NK-92 (cell line): ENCODE measurements around the gene PRDM15.

ENCODE experiments used
- DNase-seq: peaks from one replicate; lab custom pipeline; 2025; ENCODE audit not compliant: unreplicated experiment; lab: John Stamatoyannopoulos, UW

PRDM15 gene

DNA sequence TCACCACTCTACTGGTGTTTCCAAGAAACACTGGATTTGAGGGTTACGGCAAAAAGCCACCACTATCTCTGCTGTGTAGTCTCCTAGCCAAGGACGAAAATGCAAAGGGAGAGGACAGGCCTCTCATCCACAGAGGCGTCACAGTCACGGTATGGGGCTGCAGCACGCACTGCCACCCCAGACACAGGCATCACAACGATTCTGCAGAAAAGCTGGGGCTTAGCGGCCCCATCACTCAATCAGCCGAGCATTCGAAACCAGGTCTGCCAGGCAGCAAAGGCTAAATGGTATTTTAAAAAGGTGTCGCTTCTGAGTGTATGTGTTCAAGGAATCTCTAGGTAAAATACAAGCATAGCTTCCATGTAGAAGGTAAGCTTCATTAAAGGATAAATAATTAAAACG is 113.7 kb downstream of the PRDM15 start:
- DNase-seq: no peak

DNA sequence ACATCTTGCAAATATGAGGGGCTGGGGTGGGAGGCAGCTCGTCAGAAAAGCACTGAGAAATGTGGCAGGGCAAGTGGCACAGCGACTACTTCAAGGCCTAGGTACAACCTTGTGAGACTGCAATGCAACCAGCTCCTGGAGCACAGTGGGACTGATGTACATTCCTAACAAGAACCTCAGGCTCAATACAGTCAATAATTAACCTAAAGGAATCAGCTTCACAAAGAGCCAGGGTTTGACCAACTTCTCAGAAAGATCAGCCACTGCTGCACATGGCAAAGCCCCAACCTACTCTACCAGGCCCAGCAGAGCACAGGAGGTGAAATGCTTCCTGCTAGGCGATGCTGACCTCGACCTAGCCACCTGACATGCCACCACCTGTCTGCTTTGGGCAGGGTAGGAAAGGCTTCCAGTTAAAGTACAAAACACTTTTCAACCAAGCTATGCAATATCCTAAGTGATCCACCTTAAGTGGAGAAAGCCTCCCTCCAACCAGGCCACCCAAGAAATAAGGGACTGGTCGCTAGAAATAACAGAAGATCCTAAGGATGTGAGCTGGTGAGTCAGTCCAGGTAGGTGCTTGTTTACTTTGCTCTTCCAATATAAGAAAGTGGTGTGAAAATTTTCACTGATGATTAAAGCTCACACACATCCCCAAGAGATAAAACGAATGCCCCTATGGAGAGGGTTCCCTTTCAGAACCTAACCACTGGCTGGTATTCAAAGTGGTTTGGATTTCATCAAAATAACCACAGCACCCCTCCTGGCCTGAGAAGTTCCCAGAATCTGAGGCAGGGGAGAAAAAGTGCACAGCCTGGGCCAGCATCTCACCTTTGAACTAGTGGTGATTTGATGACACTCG is 114.4 kb downstream of the PRDM15 start:
- DNase-seq: no peak

DNA sequence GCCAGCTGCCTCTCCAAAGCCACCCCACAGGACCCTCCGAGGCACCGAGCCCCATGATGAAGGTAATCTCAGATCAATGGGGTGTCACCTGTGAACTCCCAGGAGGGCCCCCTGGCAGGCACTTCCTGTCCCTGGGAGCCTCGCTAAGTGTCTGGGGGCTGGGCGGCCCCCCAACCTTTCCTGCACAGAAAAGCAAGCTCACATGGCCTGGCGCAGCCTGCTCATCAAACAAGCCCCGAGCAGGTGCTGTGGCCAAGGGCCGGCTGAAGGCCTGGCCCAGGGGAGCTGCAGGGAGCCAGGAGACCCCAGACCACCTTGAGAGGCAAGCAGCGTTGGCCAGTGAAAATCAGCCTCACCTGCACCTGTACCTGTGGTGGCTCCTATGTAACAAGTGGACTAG is 115.1 kb downstream of the PRDM15 start:
- DNase-seq: no peak

DNA sequence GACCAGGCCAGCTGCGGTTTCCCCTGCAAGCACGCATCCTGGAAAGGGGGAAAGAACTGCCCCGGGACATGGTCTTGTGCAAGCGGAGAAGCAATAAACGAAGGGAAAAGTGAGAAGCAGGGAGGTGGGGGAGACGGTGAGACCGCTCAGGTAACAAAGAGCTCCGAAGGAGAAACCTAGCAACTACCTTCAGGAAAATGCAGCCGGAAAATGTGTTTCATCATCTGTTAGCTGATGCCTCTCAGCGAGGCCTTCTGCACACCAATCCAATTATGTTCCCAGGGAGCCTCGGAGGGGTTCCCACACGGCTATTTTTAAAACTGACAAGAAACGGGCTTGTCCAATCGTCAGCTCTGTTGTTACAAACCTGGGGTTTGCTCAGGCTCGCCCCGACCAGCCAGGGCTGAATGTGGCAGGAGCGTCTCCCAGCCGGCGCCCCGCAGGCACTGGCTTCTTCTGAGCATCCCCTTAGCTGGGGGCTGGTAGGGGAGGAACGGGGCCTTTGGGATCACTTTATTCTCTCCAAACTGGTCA is 115.7 kb downstream of the PRDM15 start:
- no peak for DNase-seq

DNA sequence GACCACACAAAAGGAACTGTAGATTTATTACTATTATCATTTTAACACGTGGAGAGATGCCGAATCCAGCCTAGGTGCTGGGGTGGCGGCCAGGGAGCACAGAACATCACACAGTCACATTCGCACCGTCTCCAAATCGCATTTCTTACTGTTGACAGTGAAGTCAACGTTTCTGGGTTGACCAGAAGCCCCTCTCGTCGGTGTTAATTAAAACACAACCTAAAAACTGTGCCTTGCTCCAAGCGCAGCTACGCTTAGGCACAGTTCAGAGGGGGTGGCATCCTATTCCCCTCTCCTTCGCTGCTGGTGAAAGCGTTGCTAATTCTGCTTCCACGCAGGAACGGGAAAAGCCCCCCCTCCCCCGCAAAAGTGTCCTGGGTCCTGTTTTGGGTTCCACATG is 116.4 kb downstream of the PRDM15 start:
- no peak for DNase-seq

DNA sequence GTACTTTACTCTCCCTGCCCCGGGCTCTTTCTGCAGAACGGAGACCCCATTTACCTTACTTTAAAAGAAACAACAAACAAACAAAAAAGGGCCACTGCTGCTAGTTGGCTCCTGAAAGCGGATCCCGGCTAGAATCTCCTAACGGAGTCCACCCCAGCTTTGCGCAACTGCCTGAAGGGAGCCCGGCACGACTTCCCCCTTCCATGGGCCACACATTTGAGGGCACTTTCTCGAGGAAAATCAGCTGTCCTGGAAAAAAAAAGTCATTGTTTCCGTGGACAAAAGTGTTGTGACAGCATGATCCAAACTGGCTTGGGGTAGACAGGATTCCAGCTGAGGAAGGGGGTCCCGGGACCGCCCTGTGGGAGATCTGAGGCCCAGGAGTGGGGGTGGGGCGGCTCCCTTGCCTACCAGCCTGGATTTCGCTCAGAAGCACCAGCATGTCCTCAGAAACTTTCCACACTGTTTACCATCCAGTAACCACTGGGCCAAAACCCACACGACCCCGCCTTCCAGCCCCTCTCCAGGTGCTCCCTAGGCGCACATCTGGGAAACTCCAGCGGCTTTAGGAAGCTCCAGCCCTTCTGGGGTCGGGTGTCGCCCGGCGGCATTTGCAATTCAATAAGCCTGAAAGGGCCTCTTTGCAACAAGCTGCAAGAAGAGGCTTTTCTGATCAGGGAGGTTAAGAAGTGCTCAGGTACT is 117.1 kb downstream of the PRDM15 start:
- DNase-seq: no peak

DNA sequence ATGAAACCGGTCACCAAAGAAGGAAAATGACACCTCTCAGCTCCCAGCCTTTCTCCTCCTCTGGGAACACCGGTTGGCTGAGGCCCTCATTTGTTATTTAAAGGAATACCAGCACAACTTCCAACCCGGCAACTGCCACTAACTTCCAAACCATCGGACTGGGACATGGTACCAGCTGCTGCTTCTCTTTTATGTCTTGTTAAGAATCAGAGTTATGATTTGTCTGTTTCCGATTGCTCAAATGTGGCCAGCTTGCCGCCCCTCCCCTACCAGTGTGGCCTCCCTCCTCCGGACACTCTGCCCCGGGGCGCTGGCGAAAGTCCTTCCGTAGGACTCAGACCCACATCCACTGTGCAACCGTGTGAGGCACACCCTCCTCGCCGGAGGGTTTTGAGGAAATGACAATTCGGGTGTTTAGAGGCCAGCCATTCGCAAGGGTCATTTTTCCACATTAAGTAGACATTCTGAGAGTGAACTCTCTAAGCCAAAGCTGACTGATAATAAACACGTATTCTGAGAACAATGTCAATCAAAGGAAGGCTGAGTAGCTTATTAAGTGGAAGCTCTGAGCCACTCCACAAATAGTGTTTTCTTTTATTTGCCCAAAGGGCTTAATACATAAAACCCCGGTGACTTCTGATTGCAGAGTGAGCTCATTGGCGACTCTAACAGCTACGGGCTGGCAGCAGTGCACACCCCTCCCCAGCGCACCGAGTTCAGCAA is 117.8 kb downstream of the PRDM15 start:
- DNase-seq: no peak

DNA sequence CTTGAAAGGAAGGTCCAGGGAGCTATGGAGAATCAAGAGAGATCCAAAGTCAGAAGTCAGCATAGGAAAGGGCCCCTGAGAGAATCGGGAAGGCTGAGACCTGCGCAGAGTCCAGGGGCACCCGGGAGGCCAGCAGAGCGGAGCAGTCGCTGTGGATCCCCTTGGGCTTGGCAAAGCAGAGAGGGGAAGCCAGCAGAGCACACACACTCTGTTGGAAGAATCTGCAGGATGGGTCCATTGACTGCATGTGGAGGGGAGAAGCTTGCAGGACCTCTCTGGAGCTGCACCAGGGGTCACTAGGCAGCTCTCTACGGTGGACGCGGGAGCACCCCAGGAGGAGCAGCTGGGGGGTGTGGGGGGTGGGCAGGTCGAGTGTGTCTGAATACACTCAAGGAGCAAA is 118.7 kb downstream of the PRDM15 start:
- no peak for DNase-seq

DNA sequence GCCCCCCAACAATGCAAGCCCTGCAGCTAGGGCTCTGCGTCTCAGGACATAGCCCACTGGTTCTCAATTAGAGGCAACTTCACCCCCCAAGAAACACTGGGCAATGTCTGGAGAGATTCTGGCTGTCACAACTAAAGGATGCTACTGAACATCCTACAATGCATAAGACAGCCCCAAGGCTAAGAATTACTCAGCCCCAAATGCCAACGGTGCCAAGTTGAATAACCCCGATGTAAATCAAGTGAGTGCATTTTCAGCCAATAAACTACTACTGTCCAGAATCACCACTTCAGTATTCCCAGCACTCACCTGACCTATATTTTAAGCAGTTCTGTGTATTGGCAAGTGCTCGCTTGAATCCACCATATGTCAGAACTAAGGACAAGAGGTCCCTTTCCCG is 119.2 kb downstream of the PRDM15 start:
- no peak for DNase-seq

DNA sequence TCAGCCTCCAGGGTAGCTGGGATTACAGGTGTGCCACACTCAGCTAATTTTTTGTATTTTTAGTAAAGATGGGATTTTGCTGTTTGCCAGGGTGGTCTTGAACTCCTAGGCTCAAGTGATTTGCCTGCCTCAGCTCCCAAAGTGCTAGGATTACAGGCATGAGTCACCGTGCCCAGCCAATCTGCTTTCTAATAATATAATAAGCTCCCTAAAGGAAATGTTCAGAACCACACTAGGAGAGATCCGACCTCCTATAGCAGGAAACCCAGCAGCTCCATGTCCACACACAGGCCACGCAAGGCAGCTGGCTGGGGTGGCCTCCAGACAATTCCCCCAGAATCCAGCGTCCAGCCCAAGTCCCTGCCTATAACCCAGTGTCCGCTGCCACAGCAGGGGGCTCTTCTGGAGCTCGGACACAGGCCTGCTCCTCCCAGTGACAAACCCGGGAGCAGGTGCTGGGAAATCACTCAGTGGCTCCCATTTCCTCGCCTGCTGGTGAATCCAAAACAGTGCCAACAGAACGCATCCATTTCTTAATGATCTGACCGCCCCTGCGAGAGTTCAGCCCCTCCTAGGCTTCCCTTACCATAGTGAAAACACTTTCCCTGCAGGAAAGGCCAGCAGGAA is 119.8 kb downstream of the PRDM15 start:
- DNase-seq: no peak

DNA sequence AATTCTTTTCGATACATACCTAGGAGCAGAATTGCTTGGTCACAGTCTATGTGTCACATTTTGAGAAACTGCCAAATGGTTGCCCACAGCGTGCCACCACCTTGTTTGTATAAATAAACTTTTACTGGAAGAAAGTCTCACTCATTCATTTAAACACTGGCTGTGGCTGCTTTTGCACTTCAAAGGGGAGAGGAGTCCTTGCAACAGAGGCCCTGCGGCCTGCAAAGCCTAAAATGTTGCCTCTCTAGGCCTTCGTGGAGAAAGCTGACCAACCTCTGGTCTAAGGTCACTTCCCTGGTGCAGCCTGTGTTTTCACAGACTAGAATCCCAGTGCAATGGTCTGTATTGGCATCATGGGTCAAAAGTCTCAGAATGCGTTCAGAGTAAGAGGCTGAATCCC is 120.6 kb downstream of the PRDM15 start:
- DNase-seq: no peak

DNA sequence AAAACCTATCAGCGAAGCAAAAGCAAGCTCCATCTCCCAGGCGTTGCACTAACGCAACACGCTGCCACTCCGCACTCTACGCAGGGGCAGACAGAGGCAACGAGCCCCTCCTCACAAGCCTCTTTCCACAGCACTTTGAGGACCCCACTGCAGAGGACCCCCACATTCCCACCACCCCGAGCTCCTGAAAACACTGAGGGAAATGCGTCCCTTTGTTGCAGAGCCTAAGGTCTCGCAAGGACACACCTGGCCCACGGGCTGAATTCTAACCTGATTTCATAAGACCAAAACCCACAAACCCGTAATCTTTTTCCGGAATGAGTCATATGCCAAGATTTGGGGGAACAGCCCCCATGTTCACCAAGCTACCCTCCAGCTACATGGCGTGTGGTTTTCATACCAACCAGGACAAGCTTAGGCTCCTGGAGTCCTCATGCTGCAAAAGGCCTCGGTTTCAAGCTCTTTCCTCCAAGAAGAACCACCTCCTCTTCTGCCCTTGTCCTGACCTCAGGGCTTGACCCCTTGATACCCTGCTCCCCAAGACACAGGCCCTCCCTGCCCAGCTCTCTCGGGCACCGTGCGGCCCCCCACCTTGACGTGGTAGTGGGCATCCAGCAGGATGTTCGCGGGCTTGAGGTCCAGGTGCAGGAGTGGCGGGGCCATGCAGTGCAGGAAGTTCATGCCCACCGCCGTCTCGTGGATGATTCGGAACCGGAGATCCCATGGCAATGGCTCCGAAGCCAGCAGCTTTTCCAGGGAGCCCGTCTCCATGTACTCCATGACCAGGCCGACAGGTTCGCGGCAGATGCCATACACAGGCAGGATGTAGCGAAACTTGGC is 123.0 kb downstream of the PRDM15 start:
- no peak for DNase-seq

DNA sequence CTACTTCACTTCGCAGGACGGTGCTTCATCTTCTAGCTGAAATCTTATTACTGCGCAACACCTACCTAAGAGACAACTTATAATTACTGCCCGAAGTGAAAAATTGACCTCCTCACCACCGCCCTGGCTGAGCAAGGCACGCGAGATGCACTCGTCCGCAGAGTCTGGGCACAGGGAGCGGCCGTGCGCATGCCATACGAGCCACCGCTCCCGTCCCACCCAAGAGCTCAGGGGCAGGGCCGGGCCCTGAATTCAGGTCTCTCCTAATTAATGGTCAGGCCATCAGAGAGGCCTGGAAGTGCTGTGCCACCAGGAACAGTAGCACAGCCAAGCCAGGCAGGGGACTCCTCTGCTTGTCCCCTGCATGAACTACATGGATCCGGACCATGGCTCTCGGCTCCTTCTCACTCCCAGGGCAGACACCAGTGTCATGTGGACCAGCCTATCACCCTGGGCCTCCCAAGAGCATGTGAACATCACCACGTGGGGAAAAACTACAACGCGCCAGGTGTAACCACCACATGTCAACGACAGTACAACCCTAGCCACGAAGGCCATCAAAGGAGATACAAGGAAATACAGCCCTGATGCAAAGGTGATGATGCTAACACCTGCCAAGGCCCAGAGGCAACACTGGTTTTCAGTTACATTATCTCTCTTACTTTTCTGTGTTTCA is 123.7 kb downstream of the PRDM15 start:
- DNase-seq: no peak

DNA sequence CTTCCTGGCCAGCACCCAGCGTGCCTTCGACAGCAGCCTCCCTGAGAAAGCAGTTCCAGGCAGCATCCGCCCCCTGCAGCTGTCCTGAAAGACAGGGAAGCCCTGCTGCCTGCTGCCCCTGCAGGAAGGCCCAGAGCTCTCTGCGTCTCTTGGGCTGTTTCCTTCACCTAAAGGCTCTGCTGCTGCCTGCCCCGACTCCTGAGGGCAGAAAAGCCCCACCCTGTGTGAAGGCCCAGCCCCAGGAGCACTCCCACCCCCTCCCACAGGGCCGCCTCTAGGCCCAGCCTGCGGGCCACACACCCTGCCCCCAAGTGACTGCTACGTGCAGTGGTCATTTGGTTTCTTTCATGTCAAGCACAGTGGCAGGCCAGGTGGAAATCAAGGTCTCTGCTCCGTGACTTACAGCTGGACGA is 124.7 kb downstream of the PRDM15 start:
- DNase-seq: no peak

DNA sequence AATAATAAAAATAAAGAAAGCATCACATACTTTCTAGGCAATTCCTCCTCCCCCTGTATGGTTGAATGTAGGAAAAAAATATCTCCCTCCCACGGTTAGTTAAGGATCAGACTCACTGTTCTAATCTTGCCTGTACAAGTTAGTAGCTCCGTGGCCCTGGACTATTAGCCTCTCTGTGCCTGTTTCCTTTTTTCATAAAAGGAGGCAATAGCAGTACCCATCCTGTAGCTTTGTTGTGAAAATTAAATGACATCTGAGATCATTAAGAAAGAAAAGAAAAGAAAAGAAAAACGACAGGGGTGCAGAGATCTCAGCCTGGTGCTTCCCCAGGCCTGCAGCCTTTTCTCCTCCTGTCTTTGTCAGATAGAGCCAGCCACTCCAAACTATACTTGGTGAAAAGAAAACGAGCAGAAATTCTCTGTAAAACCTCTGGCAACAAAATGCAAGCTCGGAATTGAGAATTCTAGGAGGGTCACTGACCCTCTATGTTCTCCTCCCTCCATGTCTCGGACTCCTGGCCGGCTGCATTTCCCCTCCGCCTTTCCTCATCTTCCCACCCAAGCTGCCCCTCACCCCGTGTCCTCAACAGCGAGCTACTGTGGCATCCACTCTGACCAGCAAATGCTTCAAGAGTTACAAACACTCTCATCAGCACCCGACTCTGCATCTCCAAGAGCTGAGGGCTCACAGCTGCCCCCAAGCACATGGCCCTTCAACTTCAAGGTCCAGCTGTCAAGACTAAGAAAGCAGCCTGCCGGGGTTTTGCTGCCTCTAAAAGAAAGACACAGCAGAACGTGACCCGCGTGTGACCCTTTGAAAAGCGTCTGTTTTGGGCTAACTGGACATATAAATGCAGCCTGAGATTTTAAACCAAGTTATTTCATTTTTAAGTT is 125.9 kb downstream of the PRDM15 start:
- DNase-seq: no peak

DNA sequence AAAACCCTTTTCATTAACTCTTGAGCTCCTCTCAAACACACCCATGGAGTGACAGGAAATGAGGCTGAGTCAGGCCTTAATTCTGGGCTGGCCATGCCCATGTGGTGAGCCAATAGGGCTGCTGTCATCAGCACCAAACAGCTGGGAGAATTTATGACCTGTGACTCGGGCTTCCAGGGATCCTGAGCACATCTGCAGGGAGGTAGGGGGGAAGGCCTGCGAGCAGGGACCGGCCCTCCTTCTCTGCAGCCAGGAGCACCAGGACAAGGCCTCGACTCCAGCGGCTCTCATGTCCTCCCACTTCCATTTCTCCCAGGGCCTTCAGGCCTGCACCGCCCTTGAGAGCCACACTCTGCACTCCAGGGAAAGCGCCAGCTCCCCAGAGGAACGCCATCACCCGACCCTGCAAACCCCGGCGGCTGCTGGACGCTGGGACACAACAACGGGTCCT is 126.9 kb downstream of the PRDM15 start:
- no peak for DNase-seq

DNA sequence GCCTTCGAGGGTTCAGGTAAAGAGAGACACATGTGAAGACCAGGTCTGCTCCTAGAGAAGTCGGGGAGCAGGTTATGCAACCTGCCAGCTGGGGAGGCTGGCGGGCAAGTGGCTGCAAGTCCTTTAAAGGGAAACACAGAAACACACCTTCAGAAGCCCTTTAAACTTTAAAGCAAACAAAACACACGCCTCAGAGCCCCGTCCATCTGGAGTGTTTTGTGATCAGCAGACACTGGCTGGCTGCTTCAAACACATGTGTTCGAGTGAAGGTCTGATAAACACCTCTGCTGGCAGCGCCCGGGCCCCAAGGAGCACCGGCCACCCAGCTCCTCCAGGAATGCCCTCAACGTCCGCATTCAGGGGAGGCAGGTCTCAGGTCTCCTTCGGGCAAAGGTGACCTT is 127.5 kb downstream of the PRDM15 start:
- no peak for DNase-seq

DNA sequence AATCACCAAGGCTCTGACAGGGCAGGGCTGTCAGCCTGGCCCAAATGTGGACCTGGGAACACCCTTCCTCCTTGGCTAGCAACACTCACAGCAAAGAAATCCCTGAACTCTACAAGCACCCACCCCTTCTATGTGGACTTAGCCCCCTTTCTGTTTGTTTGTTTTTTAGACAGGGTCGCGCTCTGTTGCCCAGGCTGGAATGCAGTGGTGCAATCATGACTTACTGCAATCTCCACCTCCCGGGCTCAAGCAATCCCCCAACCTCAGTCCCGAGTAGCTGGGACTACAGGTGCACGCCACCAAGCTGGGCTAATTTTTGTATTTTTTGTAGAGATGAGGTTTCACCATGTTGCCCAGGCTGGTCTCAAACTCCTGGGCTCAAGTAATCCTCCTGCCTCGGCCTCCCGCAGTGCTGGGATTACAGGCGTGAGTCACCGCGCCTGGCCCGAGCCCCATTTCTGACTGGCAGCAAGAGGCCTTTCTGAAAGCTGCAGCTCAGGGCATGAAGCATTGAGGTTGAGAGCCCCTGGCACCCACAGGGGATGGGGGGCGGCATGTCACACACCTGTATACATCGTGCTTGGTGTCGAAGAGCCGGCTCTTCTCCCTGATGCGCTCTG is 128.5 kb downstream of the PRDM15 start:
- no peak for DNase-seq
